Stromal cell of bone marrow (primary cell): Measurements from ENCODE around the gene HES5.

Source experiments
- DNase-seq: peaks from one replicate; pipeline ENCODE4 v3.0.0-alpha.2; 2012; ENCODE audit warnings: low read depth

The HES5 gene

DNA sequence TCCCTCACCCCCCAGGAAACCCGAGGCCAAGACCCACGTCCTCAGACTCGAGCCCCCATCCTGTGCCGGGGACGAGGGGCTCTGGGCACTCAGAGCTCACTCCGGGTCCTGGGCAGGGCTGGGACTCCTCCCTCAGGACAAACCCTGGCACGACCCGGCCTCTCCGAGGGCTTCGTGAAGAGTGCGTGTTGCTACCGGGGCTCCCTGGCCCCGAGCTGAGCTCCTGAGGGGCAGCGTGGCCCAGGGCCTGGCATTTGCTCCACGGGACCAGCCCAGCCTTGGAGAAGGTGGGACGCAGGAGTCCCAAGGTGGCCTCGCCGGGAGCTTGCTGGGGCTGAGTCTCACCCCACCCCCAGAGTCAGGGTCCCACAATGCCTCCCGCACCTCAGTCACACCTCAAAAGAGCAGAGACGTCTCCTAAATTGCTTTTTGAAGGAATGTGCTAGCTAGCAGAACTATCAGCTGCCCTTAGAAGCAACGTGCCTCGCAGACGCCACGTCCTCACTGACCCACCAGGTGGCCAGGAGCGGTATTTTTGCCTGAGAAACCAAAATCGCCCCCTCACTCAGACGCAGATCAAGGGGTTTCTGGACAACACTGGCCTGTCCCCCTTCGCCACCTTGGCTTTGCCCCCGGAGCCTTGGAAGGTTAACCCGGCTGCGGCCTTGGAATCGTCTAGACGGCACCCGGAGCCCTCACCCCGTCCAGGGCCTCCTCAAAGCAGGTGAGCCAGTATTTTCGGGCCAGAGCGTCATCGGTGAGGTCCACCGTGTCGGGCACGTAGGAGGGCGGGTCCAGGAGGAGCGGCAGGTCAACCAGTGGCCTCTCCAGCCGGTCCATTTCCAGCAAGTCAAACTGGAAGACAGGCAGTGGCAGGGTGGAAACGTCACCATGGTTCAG lies 14.9 kb downstream of the HES5 start:
- DNase-seq = no peak

DNA sequence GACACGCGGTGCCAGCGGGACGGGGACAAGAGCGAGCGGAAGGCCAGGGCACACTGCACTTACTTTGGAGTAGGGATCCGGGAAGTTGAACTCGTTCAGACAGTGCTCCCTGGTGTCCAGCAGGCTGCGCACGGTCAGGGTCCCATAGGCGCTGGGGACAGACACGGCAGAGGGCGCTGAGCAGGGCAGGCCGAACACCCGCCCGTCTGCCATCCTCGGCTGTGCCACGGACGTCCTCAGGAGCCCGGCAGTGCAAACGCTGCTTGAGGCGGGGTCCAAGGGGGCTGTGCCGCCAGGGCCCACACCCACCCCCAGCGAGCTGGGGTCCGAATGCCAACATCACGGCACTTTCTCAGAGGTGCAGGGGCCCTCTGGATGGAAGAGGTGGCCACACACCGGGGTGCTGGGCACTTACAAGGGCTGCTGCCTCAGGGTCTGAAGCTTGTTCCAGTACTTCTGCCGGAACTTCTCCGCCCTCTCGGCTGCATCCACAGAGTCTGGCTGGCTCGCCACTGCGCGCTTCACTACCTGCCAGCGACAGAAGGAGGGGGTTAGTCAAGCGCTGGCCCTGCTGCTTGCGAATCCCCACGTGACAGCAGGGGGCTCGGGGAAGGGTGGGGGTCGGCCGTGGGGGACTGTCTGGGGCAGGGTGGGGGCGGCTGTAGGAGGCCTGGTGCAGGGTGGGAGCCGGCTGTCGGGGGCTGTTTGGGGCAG lies 16.0 kb downstream of the HES5 start:
- DNase-seq = no peak

DNA sequence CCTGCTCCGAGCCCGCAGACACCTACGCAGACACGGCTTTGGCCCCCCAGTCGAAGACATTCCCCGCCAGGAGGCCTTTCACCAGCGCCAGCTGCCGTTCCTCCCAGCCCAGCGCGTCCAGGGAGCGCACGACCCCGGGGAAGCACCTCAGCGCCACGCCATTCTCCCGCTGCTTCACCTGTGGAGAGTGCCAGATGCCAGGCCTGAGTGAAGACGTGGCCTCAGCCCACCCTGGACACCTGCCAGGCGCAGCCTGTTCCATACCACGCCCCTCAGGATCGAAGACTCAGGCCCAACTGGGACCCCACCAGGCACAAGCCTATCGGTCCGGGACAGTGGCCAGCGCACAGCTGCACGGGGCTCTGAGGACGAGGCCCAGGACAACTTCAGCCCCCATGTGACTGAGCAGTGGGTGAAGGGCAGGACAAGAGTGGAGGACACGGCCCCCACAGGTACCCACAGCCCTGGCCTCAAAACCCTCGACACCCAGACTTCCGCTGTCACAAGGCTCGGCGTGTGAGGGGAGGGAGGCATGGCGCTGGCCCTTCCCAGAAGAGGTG lies 17.1 kb downstream of the HES5 start:
- DNase-seq = no peak

DNA sequence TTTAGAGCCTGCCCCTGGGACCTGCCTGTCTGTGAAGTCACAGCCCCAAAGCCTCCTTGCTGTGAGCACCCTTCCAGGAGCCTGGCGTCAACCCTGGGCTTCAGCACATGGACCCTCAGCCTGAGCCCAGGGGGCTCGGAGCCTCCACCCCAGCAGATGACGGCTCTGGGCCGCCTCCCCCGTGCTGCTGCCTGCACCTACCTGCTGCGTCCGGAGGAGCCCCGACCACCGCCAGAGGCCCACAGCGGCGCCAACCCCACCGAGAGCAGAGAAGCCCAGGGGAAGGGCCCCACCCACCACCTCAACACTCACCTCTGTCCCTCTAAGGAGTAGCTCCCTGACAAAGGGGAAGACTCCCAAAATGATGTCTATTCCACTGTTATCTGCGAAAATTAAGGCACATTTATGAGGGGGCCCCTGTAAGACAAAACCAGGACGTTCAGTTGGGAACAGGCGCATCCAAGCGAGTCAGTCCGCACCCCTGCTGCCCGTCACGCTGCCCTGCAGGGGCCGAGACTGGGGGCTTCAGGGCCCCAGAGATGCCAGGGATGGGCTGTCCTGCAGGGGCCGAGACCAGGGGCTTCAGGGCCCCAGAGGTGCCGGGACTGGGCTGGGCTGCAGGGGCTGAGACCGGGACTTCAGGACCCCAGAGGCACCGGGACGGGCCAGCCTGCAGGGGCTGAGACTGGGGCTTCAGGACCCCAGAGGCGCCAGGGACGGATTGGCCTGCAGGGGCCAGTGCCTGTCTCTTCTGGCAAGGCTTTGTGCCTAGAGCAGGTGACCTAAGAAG lies 19.5 kb downstream of the HES5 start:
- DNase-seq = no peak

DNA sequence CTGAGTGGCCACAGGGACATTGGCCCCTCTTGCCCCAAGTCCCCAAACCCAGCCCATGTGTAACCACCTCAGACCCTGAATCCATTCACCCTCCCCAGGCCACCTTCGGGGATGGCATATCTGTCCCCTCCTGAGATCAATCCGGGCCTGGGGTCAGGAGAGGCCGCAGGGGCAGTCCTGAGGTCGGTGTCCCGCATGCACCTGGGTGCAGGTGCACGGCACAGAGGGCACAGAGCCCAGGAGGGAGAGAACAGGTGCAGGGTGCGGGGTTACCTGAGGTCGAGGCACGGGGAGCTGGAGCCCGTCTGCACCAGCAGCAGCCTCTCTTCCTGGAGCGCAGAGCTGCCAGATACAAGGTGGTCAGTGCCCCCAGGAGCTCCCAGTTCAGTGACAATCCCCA lies 20.5 kb downstream of the HES5 start:
- no peak for DNase-seq

DNA sequence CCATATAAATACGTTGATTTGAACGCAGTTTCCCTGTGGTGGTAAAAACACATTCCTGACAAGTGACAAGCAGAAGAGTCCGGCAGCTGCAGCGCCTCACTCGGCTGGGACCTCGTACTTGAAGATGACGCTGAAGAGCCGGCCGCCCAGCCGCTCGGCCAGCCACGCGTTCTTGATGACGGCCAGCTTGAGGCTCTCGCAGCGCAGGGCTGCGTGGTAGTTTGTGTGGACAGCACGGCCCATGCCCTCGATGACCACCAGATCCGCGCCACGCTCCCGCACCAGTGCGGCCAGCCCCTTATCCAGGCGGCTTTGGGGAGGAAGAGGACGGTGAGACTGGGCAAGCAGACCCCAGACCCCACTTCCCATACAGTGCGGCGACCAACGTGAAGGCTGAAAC lies 21.3 kb downstream of the HES5 start:
- no peak for DNase-seq

DNA sequence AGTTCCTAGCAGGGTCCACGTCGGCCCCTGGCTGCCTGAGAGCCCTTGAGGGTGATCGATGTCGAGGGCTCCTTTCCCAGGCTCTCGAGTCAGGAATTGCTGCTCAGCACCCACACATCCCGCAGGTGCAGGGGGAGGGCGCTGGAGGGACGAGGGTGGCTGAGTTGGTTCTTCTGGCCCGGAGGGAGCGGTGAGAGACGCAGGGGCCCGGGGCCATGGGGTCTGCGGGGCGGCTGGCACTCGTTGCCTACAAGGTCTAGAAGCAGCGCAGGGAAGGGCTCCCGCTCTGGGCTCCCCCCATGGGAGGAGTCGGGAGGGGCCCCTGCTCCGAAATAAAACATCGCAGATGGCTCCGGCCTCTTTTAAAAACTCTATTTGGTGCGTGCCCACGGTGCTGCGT lies 21.9 kb downstream of the HES5 start:
- DNase-seq = no peak

DNA sequence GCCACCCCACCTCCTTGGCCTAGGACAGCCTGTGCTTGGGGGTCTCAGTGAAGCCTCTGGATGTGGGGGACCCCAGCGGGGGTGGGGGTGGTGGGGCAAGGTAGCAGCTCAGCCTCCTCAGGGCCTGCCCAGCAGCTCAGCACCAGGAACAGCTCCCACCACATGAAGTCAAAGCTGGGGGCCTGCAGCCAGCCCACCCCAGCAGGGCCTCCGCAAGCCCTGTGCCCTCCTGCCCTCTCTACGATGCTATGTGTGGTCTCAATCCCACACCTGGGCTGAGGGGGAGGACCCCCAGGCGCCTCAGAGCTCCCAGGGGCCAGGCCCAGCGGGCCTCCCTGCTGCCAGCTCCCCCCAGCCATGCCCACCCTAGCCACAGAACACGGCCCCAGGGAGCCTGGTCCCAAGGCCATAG lies 22.3 kb downstream of the HES5 start:
- no peak for DNase-seq

DNA sequence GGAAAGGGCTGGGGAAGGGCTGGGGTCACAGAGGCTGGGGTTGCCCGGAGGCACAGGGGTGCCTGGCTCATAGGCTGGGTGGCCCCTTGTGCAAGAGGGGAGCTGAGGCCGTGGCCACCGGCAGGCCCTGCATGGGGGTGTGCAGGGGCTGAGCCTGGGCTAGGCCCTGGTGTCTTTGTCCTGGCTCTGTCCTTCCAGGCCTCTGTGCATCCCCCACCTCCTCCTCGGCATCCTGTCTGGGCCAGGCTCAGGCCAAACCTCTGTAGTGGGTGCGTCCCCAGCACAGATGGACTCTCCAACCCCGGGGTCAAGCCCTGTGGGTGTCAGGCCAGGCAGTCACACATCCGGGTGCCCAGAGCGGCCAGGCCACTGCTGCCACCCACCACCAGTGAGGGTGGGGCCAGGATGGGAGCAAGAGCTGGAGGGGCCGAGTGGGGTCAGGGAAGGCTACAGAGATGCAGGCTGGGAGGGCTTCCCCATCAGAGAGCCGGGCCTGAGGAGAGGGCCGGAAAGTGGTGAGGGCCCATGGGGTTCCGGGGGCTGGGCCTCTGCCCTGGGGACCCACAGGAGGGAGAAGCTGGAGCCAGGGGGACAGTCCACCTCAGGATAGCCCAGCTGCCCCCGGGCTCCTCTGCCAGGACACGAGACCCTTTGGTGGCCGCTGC lies 23.0 kb downstream of the HES5 start:
- no peak for DNase-seq

DNA sequence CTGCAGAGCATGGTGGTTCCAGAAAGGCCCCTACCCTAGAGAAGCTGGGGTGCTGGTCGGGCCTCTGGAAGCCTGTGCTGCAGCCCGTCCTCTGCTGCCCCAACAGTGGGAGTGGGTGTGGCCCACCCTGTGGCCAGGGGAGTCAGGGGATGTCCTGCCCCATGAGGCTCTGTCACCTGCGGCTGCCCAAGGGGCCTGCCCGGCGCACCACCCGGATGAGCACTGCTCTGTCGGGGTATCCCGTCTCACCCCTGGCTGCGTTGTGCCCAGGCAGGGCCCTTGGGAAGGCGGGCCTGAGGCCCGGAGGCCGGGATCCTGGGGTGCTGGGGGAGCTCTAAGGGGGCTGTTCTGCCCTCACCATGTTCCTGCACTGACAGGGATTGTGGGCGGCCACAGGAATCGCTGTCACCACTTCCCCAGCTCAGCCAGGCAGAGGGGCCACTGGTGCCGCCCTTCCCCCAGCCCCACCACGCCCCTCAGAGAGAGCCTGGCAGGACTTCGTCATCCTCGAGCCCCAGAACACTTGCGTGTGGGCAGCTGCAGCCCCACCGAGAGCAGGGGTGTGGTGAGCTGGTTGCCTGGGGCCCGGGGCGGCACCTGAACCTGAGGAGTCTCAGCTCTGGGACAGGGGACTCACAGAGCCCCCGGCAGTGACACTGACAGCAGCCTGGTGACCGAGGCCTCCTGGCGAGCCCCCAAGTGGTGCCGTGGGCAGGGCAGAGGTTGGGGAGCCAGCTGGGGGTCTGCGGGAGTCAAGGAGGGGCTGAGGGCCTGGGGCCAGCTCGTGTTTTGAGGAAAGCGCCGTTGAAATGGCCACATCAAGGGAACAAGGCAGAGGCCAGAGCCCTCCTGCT lies 23.8 kb downstream of the HES5 start:
- no peak for DNase-seq

DNA sequence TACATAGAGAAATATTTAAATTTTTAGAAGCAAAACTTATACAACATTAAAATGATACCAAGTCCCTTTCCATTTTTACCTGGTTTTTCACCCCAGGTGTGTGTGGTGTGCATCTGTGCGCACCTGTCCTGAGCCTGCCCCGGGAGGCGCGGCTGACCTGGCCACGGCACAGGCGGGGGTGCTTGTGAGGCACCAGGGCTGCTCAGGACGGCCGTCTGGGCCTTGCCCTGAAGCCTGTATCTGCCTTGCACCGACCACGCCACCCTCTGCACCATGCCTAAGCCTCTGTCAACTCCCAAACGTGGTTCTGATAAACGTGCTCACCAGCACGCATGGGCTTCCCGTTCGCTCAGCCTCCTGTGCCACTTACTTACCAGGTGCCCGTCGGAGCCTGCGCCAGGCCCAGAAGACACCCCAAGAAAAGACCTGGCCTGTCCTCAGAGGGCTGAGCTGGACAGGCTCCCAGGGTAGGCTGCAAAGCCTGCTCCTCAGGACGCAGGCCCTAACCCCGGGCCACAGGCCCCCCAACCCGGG lies 24.5 kb downstream of the HES5 start:
- no peak for DNase-seq

DNA sequence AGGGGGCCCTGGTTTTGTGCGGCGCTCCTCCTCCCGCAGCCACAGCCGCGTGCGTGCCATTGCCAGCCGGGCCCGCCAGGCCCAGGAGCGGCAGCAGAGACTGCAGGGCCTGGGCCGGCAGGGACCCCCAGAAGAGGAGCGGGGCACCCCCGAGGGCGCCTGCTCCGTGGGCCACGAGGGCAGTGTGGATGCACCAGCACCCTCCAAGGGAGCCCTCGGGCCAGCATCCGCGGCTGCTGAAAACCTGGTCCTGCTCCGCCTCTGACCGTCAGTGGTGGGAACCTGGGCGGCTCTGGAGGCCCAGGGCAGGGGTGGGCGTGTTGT lies 25.2 kb downstream of the HES5 start:
- DNase-seq = no peak

DNA sequence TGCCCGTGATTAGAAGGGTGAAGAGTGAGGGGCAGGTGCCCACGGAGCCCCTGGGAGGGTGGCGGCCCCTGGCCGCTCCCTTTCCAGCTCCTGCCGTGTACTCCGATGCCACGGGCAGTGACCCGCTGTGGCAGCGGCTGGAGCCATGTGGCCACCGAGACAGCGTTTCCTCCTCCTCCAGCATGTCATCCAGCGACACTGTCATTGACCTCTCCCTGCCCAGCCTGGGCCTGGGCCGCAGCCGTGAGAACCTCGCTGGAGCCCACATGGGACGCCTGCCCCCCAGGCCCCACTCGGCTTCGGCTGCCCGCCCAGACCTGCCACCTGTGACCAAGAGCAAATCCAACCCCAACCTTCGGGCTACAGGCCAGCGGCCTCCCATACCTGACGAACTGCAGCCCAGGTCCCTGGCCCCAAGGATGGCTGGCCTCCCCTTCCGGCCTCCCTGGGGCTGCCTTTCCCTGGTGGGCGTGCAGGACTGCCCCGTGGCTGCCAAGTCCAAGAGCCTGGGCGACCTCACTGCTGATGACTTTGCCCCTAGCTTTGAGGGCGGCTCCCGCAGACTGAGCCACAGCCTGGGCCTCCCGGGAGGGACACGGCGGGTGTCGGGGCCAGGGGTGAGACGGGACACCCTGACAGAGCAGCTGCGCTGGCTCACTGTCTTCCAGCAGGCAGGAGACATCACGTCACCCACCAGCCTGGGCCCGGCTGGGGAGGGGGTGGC lies 25.7 kb downstream of the HES5 start:
- DNase-seq = no peak

DNA sequence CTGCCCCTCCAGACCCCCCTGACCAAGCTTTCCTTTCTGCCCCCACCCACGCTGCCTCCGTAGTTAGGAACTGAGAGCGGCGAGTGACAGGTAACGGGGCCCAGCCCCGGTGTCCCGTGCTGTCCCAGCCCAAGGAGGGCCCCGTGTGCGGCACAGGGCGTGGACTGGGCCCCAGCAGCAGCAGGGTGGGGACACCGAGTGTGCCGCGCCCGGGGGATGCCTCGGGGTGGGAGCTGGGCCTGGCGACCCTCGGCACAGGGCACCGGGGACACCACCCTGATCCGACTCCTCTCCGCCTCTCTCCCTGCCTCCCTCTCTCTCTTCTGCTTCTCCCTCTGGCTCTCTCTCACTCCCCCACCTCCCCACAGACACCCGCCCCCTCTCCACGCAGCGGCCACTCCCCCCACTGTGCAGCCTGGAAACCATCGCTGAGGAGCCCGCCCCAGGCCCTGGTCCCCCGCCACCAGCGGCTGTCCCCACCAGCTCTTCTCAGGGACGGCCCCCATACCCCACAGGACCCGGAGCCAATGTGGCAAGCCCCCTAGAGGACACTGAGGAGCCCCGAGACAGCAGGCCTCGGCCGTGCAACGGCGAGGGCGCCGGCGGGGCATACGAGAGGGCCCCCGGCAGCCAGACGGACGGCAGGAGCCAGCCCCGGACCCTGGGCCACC lies 26.4 kb downstream of the HES5 start:
- no peak for DNase-seq

DNA sequence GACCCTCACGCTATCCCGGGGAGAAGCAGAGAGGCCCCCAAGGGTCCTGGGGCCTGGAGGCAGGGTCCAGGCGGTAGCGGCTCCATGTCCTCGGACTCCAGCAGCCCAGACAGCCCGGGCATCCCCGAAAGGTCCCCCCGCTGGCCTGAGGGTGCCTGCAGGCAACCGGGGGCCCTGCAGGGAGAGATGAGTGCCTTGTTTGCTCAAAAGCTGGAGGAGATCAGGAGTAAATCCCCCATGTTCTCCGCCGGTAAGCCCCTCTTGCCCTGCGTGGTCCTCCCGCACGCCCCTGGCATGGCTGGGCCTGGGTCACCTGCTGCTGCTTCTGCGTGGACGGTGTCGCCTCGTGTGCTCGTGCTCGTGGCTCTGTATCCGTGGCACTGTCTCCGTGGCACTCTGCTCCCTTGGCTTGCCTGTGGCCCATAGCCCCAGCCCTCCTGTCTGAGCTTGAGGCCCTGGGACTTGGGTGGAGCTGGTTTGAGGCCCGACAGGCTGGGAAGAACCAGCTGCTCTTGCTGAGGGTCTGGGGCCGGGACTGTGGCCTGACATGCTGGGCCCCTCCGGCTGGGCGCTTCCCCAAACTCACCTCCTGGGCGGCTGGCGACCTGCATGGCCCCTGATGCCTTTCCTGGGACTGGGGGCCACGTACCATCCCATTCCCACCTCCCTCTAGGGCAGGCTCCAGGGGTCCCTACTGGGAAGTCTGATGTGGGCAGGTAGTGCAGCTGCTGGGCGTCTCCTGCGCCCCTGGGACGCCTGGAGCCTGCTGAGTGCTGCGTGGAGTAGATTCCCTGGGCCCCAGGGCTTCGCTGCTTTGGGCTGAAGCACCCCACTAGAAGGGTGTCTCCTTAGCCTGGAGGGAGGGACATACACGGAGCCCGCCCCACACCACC lies 27.2 kb downstream of the HES5 start:
- DNase-seq = no peak

DNA sequence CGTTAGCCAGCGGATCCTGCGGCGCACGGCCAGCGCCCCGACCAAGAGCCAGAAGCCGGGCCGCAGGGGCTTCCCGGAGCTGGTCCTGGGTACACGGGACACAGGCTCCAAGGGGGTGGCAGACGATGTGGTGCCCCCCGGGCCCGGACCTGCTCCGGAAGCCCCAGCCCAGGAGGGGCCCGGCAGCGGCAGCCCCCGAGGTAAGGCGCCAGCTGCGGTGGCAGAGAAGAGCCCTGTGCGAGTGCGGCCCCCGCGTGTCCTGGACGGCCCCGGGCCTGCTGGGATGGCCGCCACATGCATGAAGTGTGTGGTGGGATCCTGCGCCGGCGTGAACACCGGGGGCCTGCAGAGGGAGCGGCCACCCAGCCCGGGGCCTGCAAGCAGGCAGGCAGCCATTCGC lies 27.9 kb downstream of the HES5 start:
- DNase-seq = no peak

DNA sequence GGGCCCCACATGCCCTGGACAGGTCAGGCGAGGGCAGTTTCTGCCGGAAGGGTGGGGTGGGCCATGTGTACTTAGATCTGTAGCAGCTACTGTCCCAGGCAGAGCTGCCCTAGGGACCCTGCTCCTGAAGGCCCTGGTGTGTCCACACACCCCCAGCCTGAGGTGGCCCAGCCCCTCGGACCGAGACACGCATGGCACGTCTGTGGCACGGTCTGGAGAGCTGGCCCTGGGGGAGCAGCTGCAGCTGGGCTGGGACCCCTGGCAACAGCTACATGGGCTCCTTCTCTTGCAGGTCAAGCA lies 28.3 kb downstream of the HES5 start:
- no peak for DNase-seq

DNA sequence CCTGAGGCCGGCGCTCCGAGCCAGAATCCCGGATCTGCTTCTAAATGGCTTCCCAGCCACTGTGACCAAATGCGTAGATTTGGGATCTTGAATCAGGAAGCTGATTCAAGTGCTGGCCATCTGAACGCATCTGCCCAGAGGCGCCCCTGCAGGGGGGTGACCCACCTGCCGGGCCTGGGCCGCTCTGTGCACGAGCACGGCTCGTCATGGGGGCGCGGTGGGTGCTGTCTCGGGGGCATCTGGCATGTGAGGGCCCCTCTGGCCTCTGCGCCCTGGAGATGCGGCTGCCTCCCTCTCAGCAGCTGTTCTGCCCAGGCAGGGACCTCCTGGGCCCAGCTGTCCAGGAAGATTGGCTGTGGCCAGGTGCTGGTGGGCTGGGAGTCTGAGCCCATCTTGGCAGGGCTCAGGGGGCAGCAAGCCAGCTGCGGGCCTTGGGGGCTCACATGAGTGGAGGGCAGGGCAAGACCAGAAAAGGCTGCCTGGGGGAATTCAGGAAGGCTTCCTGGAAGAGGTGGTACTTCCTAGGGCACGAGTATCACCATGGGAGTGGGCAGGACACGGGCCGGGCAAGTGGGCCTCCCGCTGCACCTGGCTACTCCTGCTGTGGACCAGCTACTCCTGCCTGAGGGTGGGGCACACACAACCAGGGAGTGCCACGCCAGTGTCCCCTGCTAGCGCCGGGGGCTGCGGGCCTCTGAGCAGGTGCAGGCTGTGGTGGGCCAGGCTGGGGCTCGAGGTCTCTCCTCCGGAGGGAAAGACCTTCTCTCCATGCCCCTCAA lies 28.8 kb downstream of the HES5 start:
- DNase-seq = no peak
